NCI-H1105 (cell line): ENCODE results near the gene MGAM2.
A peak's percentile ranks its signal among the peaks of the same experiment; 100 is the strongest.

Experiments used
- DNase-seq: peaks from one replicate; lab custom pipeline; 2025; lab: John Stamatoyannopoulos, UW

MGAM2 gene

GRCh38 chr7:142176901-142177300, 65.4 kb downstream of the MGAM2 start:
- DNase-seq, result no peak

GRCh38 chr7:142177869-142178268, 66.4 kb downstream of the MGAM2 start:
- no peak for DNase-seq

GRCh38 chr7:142180426-142180825, 68.9 kb downstream of the MGAM2 start:
- DNase-seq, result no peak

GRCh38 chr7:142181211-142181610, 69.7 kb downstream of the MGAM2 start:
- no peak for DNase-seq

GRCh38 chr7:142181966-142182365, 70.4 kb downstream of the MGAM2 start:
- DNase-seq, result no peak

- no peak for DNase-seq
Observed at GRCh38 chr7:142185069-142185468, 73.6 kb downstream of the MGAM2 start.

GRCh38 chr7:142185801-142186200, 74.3 kb downstream of the MGAM2 start:
- no peak for DNase-seq

GRCh38 chr7:142188154-142188553, 76.6 kb downstream of the MGAM2 start:
- DNase-seq, result no peak

GRCh38 chr7:142188846-142189245, 77.3 kb downstream of the MGAM2 start:
- DNase-seq, result peak; percentile 15

- DNase-seq, result no peak
Observed at GRCh38 chr7:142194201-142194600, 82.7 kb downstream of the MGAM2 start.

GRCh38 chr7:142196066-142196840, 84.7 kb downstream of the MGAM2 start:
- no peak for DNase-seq

- no peak for DNase-seq
Observed at GRCh38 chr7:142200206-142200605, 88.7 kb downstream of the MGAM2 start.

- no peak for DNase-seq
Observed at GRCh38 chr7:142228537-142229104, 117.1 kb downstream of the MGAM2 start.

GRCh38 chr7:142231716-142232115, 120.2 kb downstream of the MGAM2 start:
- DNase-seq, result no peak

- DNase-seq, result no peak
Observed at GRCh38 chr7:142240546-142240945, 129.0 kb downstream of the MGAM2 start.

- no peak for DNase-seq
Observed at GRCh38 chr7:142243823-142244222, 132.3 kb downstream of the MGAM2 start.

- DNase-seq, result no peak
Observed at GRCh38 chr7:142248166-142249160, 136.9 kb downstream of the MGAM2 start.

- DNase-seq, result no peak
Observed at GRCh38 chr7:142249918-142250317, 138.4 kb downstream of the MGAM2 start.

- DNase-seq, result no peak
Observed at GRCh38 chr7:142250705-142251104, 139.2 kb downstream of the MGAM2 start.

- no peak for DNase-seq
Observed at GRCh38 chr7:142257958-142258357, 146.4 kb downstream of the MGAM2 start, which contains the start of gene PRSS58. Gene PRSS58, minus strand, starts transcription at chr7:142258058. Its CDS starts 351 bp downstream, at chr7:142257707.

GRCh38 chr7:142263598-142264380, 152.3 kb downstream of the MGAM2 start:
- DNase-seq, result no peak
